K562 (cell line): ENCODE measurements around the gene TFF2. TPM values are rescaled to one million over a fixed set of nuclear protein-coding genes. Genes with fewer than 3 reads are reported as not detected.

ENCODE experiments used
- ATAC-seq: fragments of 200-7000 bp; cut with Tn5 transposase; 3 replicates; pipeline ENCODE4 v1.9.1; 2020; ENCODE audit warnings: moderate library complexity
- BruUV-seq: library from RNA; stranded (reverse); fragments of 400-500 nt; replicated peaks from 2 replicates; lab custom pipeline; 2021; lab: Mats Ljungman, UMichigan
- CTCF ChIA-PET: fragments of 300-600 bp; formaldehyde crosslinking; extraction: SDS; loops from one replicate; lab custom pipeline; 2021; ENCODE audit warnings: low intra/inter-chr PET ratio; lab: Yijun Ruan, JAX
- POLR2A ChIA-PET: fragments of 300-600, 350-650 bp; sonication (Branson Sonifier 250); formaldehyde crosslinking; extraction: SDS; loops from one replicate; lab custom pipeline; 2021; ENCODE audit warnings: antibody characterized with exemption, inconsistent platforms; lab: Yijun Ruan, JAX
- DNase-seq, 4 experiments: peaks; one replicate each; pipeline versions ENCODE4 v3.0.0 to v3.0.0-alpha.2; 2011 to 2018; ENCODE audit warnings: low spot score in 3 of 4, mixed read lengths in 3 of 4; ENCODE audit errors: extremely low read depth in 1 of 4
- FAIRE-seq: peaks from 2 replicates; lab custom pipeline; 2011; peaks lifted over from hg19 to GRCh38; lab: Jason Lieb, UNC
- H2AFZ ChIP-seq: 2 replicates; pipeline ENCODE4 v1.6.0; 2011; ENCODE audit warnings: low read depth, low read length, control low read depth, inconsistent platforms
- H3K27ac ChIP-seq: fragments of 200-600 bp; 3 replicates; pipeline ENCODE4 v1.8.0; 2011; ENCODE audit warnings: low read depth, mild to moderate bottlenecking, control low read depth, inconsistent platforms, low read length, moderate library complexity, mixed read lengths; ENCODE audit errors: extremely low read depth
- H3K27me3 ChIP-seq, 2 experiments: fragments of 300-600 bp in 1 of 2; 2 replicates in 1 of 2; 3 replicates in 1 of 2; pipeline versions ENCODE4 v1.6.0 to v1.8.0; 2011; ENCODE audit warnings: inconsistent platforms in 2 of 2, low read length in 2 of 2, mild to moderate bottlenecking in 1 of 2, mixed read lengths in 1 of 2, moderate library complexity in 1 of 2; ENCODE audit not compliant: control insufficient read depth in 2 of 2, insufficient read depth in 2 of 2
- H3K36me3 ChIP-seq: fragments of 300-600 bp; 3 replicates; pipeline ENCODE4 v1.8.0; 2011; ENCODE audit warnings: mild to moderate bottlenecking, low read length, inconsistent platforms; ENCODE audit not compliant: control insufficient read depth, insufficient read depth
- H3K4me1 ChIP-seq, 2 experiments: fragments of 200-600 bp in 1 of 2; replicated peaks in 1 of 2; 2 replicates in 1 of 2; 3 replicates in 1 of 2; pipeline versions ENCODE4 v1.5.1 to v1.8.0; 2011; ENCODE audit warnings: inconsistent platforms in 2 of 2, low read length in 2 of 2, mild to moderate bottlenecking in 1 of 2, mixed read lengths in 1 of 2, moderate library complexity in 1 of 2; ENCODE audit not compliant: control insufficient read depth in 2 of 2, insufficient read depth in 2 of 2
- H3K4me2 ChIP-seq: 2 replicates; pipeline ENCODE4 v1.6.1; 2011; ENCODE audit warnings: low read length, control low read depth, inconsistent platforms, mixed read lengths; ENCODE audit not compliant: insufficient read depth
- H3K4me3 ChIP-seq: fragments of 200-600 bp; sonication (generic), shearing (Covaris generic); 2 replicates; pipeline ENCODE4 v1.5.1; 2016; ENCODE audit warnings: control low read depth, inconsistent platforms
- H3K79me2 ChIP-seq: fragments of 200-600 bp; 3 replicates; pipeline ENCODE4 v1.8.0; 2011; ENCODE audit warnings: low read length, inconsistent platforms; ENCODE audit not compliant: control insufficient read depth, insufficient read depth
- H3K9ac ChIP-seq, 2 experiments: 2 replicates each; pipeline versions ENCODE4 v1.6.0 to v1.6.1; 2011; ENCODE audit warnings: low read depth in 2 of 2, low read length in 2 of 2, control low read depth in 1 of 2, inconsistent platforms in 1 of 2, mild to moderate bottlenecking in 1 of 2, mixed read lengths in 1 of 2; ENCODE audit not compliant: insufficient read depth in 1 of 2
- H3K9me1 ChIP-seq: one replicate; pipeline ENCODE4 v1.6.0; 2011; ENCODE audit warnings: inconsistent platforms, mild to moderate bottlenecking, low read length, moderate library complexity; ENCODE audit not compliant: control insufficient read depth, insufficient read depth
- H3K9me3 ChIP-seq: replicated peaks from 2 replicates; pipeline ENCODE4 v1.5.1; 2011; ENCODE audit warnings: low read depth, low read length, inconsistent platforms; ENCODE audit not compliant: control insufficient read depth, insufficient read depth
- H4K20me1 ChIP-seq: replicated peaks from 2 replicates; pipeline ENCODE4 v1.6.1; 2011; ENCODE audit warnings: low read length, inconsistent platforms, mixed read lengths; ENCODE audit not compliant: control insufficient read depth, insufficient read depth
- CEBPG ChIP-seq, 3 experiments: fragments of 200-800 bp in 1 of 3; sonication (Bioruptor generic) in 1 of 3; sonication (generic) in 1 of 3; formaldehyde crosslinking in 1 of 3; IDR thresholded peaks in 2 of 3; conservative IDR thresholded peaks in 1 of 3; 2 replicates each; pipeline versions ENCODE4 v1.6.1 to v1.8.0; 2016 to 2022; ENCODE audit warnings: missing compliant biosample characterization in 2 of 3, missing genetic modification characterization in 2 of 3, mild to moderate bottlenecking in 1 of 3, missing genetic modification reagents in 1 of 3
- ESRRA ChIP-seq: fragments of 450-650 bp; IDR thresholded peaks from 2 replicates; pipeline ENCODE4 v1.6.1; 2014; ENCODE audit warnings: low read depth, mild to moderate bottlenecking, moderate library complexity, borderline replicate concordance
- FUS ChIP-seq: fragments of 200-400 bp; formaldehyde crosslinking; optimal IDR thresholded peaks from 2 replicates; pipeline ENCODE3; 2017; ENCODE audit warnings: low read depth, low read length
- GABPB1 ChIP-seq: sonication (generic); formaldehyde crosslinking; IDR thresholded peaks from 2 replicates; pipeline ENCODE4 v1.8.0; 2022; ENCODE audit warnings: mild to moderate bottlenecking, missing genetic modification reagents
- KHSRP ChIP-seq: fragments of 450-650 bp; IDR thresholded peaks from 2 replicates; pipeline ENCODE4 v1.6.1; 2017
- MCM3 ChIP-seq: fragments of 450-650 bp; IDR thresholded peaks from 2 replicates; pipeline ENCODE4 v1.6.1; 2016
- SPI1 ChIP-seq: IDR thresholded peaks from 2 replicates; pipeline ENCODE4 v1.6.1; 2011; ENCODE audit warnings: low read depth, low read length, control low read depth, borderline replicate concordance
- WGBS: fragments of 100-300 bp; shearing (Covaris generic); methylation state at CpG from one replicate; pipeline ENCODE4 v1.1.6; 2016; ENCODE audit warnings: low coverage, mixed read lengths; ENCODE audit not compliant: insufficient coverage; ENCODE audit errors: missing lambda C conversion rate; 5-methylcytosine and 5-hydroxymethylcytosine counted together
- in situ Hi-C: fragments of 300-500 bp; cut with MboI; formaldehyde crosslinking; loops from 4 replicates; pipeline ENCODE4 v1.15.0; 2018; ENCODE audit warnings: inconsistent platforms, mixed read lengths
- intact Hi-C: fragments of 100-400 bp; cut with micrococcal nuclease; formaldehyde crosslinking; loops from 2 replicates; pipeline ENCODE4 v1.14.2; 2022
- polyA plus RNA-seq, 8 experiments: library from polyadenylated mRNA; depleted of rRNA in 4 of 8; stranded (reverse) in 5 of 8; unstranded in 3 of 8; fragments of >200 nt; fragmentation: Nextera tagmentation in 2 of 8; fragmentation: Illumina TruSeq in 1 of 8; extraction: Ambion mirVana in 2 of 8; extraction: Trizol in 1 of 8; gene quantifications; 2 replicates each; pipeline versions ENCODE4 v1.2.1 to v1.2.3, GENCODE V29; 2011 to 2014; ENCODE audit warnings: inconsistent platforms in 1 of 8, missing spikeins in 1 of 8
- total RNA-seq, 7 experiments: library from RNA; depleted of rRNA in 6 of 7; stranded (reverse); fragments of >200 nt in 6 of 7; fragmentation: Illumina TruSeq in 2 of 7; extraction: Trizol in 2 of 7; gene quantifications; 2 replicates each; pipeline versions ENCODE4 v1.2.1 to v1.2.3, GENCODE V29; 2011 to 2021; ENCODE audit warnings: low replicate concordance in 1 of 7
- TF ChIP-seq, protein P1 (sequence below), 2 experiments: IDR thresholded peaks in 1 of 2; conservative IDR thresholded peaks in 1 of 2; 2 replicates each; pipeline ENCODE4 v1.6.1; 2016; ENCODE audit warnings: low read depth in 2 of 2, mild to moderate bottlenecking in 1 of 2, missing compliant biosample characterization in 1 of 2, missing genetic modification characterization in 1 of 2, moderate library complexity in 1 of 2

Gene TFF2
- total and polyA plus RNA-seq, 9 of the 15 experiments (the other 6 are each of a cell fraction or from before 2014, with no cell fraction given) = not detected

DNA sequence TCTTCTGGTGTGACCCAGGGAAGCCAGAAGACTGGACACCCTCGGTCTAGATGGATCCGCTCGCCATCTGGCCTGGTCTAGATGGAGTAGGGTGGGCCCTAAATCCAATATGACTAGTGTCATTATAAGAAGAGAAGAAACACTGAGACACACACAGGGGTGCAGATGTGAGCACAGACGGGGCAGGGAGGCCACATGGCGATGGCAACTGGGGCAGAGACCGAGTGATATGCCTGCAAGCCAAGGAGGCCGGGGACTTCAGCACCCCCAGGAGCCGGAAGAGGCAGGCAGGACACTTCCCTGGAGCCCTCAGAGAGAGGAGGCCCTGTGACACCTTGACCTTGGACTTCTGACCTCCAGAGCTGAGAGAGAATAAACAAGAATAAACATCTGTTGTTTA lies 30.0 kb downstream of the TFF2 start:
- H3K79me2 ChIP-seq = no peaks in the 10 kb centered on the region
- POLR2A ChIA-PET = no interaction called here
- H3K27me3 ChIP-seq = peaks cover 48 to 70% of the 10 kb centered on the region in 2 experiments
- in situ Hi-C loops = no loop called here
- ATAC-seq (no peak), DNase-seq (no peak), FAIRE-seq (no peak)
- no peaks in the 10 kb centered on the region for H3K9me1 ChIP-seq
- H3K27ac ChIP-seq = no peak overlapping the region
- WGBS = 21% methylated on average over 8 of the region's 8 CpGs
- H4K20me1 ChIP-seq = 0 out of 2 replicates have a peak, but pooled peaks cover 6% of the 10 kb centered on the region
- H3K9me3 ChIP-seq = no peaks in the 10 kb centered on the region
- TF ChIP-seq ESRRA (peak; percentile 49; the same call in 1 of the 2 replicates), KHSRP (no peak)
- no peak overlapping the region for H3K4me2 ChIP-seq
- no TSS peak for BruUV-seq
- no peak overlapping the region for H3K4me3 ChIP-seq
- no peaks in the 10 kb centered on the region for H3K4me1 ChIP-seq
- intact Hi-C loops = no loop called here
- H3K9ac ChIP-seq = no peak overlapping the region; a peak in 1 of 4 replicates
- CTCF ChIA-PET = no interaction called here
- H2AFZ ChIP-seq = no peak overlapping the region
- no peaks in the 10 kb centered on the region for H3K36me3 ChIP-seq

DNA sequence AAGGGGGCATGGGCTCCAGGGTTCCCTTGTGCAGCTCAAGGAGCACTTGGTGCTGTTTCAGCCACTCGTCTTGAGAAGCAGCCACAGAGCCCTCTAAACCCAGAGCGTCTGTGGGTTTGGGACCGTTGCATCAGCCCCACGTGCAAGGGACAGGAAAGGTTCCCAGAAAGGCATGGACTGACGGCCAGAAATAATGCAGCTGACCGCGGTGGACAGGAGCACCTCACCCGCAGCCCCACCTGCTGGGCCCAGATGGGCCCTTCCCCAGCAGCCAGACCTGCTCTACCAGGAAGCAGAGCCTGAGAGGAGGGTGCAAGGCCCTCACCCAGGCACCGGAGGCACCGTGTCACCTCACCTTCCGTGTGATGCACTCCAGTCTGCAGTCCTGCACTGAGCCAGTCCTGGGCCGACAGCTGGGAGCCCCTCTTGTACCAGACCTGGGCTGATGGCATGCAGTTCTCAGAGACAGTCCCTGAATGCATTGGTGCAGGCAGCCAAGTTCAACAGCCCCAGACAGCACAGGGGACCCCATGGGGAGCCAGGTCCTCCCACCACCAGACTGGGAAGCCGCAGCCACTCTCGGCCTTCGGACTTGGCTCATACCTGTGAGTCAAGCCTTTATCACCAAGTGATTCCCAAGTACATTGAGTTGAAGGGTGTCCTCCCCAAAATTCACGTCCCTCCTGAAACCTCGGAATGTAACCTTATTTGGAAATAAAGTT lies 30.8 kb downstream of the TFF2 start:
- ChIA-PET CTCF (no interaction called here), POLR2A (interaction anchor here (0.8 kb wide), 1 partner anchor 10 kb away, joined by 3 read pairs; no protein-coding TSS in a partner anchor)
- Histone ChIP-seq H2AFZ (no peak overlapping the region), H3K27me3 (peaks cover 47 to 72% of the 10 kb centered on the region in 2 experiments), H4K20me1 (0 out of 2 replicates have a peak, but pooled peaks cover 6% of the 10 kb centered on the region), H3K36me3 (no peaks in the 10 kb centered on the region), H3K4me3 (no peak overlapping the region), H3K9me3 (no peaks in the 10 kb centered on the region), H3K27ac (no peak overlapping the region), H3K9me1 (no peaks in the 10 kb centered on the region), H3K9ac (peak overlapping the region in 1 of 2 experiments; percentile 37; a peak in 1 of 4 replicates), H3K79me2 (no peaks in the 10 kb centered on the region), H3K4me1 (no peaks in the 10 kb centered on the region), H3K4me2 (no peak overlapping the region)
- intact Hi-C loops (no loop called here), in situ Hi-C loops (loop anchor here (10.0 kb wide), 1 partner anchor 125 kb away; no protein-coding TSS in a partner anchor)
- ATAC-seq (peak; percentile 72), DNase-seq (no peak), FAIRE-seq (no peak)
- WGBS = 8% methylated on average over 17 of the region's 17 CpGs
- no TSS peak for BruUV-seq
- TF ChIP-seq GABPB1 (CRISPR knock-in tag) = no peak
- no peak for TF ChIP-seq FUS
- no peak for TF ChIP-seq SPI1
- TF ChIP-seq MCM3 = no peak
- TF ChIP-seq CEBPG (CRISPR knock-in tag; IDR thresholded peaks at IDR 0.05) = peak; percentile 55; the same call in 1 of the 2 replicates
- no peak for TF ChIP-seq CEBPG (tag; conservative IDR thresholded peaks at IDR 0.05 in 1 of 2, IDR thresholded peaks at IDR 0.05 in 1 of 2)
- TF ChIP-seq, protein P1, sequence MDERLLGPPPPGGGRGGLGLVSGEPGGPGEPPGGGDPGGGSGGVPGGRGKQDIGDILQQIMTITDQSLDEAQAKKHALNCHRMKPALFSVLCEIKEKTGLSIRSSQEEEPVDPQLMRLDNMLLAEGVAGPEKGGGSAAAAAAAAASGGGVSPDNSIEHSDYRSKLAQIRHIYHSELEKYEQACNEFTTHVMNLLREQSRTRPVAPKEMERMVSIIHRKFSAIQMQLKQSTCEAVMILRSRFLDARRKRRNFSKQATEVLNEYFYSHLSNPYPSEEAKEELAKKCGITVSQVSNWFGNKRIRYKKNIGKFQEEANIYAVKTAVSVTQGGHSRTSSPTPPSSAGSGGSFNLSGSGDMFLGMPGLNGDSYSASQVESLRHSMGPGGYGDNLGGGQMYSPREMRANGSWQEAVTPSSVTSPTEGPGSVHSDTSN (CRISPR knock-in tag; IDR thresholded peaks at IDR 0.05; ENCODE audit: low read depth) = no peak
- TF ChIP-seq, protein P1 (tag; conservative IDR thresholded peaks at IDR 0.05; ENCODE audit: low read depth) = no peak
